Testis (tissue), 3 donors: Measurements from ENCODE around the gene ZNF524. TPM values are rescaled to one million over a fixed set of nuclear protein-coding genes. Genes with fewer than 3 reads are reported as not detected.

Experiments used
- DNase-seq: peaks from one replicate; pipeline ENCODE4 v3.0.0-alpha.2; 2019
- H3K27ac ChIP-seq, 2 donors: fragments of 200-600 bp; sonication (generic); one replicate each; pipeline ENCODE4 v1.5.1; 2019
- H3K27me3 ChIP-seq: fragments of 200-600 bp; sonication (generic); one replicate; pipeline ENCODE4 v1.5.1; 2019
- H3K36me3 ChIP-seq: fragments of 200-600 bp; sonication (generic); one replicate; pipeline ENCODE4 v1.5.1; 2017; ENCODE audit warnings: low read depth; ENCODE audit errors: missing control alignments
- H3K4me1 ChIP-seq: fragments of 200-600 bp; sonication (generic); one replicate; pipeline ENCODE4 v1.5.1; 2019
- H3K4me3 ChIP-seq, 2 donors: fragments of 200-600 bp; sonication (generic); one replicate each; pipeline ENCODE4 v1.5.1; 2017 to 2019
- H3K9me3 ChIP-seq: fragments of 200-600 bp; sonication (generic); one replicate; pipeline ENCODE4 v1.5.1; 2017
- POLR2A ChIP-seq: fragments of 450-650 bp; IDR thresholded peaks from one replicate; pipeline ENCODE4 v1.6.1; 2017; ENCODE audit warnings: antibody characterized with exemption, mild to moderate bottlenecking, moderate library complexity
- WGBS, 2 donors: methylation state at CpG; one replicate each; pipeline ENCODE4 v1.1.5; 2018; 5-methylcytosine and 5-hydroxymethylcytosine counted together
- intact Hi-C: fragments of 100-400 bp; cut with DNase I; formaldehyde crosslinking; loops from one replicate; pipeline ENCODE4 v1.15.1; 2023; ENCODE audit warnings: low total_unique reads
- polyA plus RNA-seq: library from polyadenylated mRNA; stranded (reverse); fragments of 350-450 nt; fragmentation: Illumina TruSeq; extraction: RNeasy Lipid Tissue Mini Kit (QIAGEN cat#74804); gene quantifications from one replicate; pipeline ENCODE4 v1.2.3, GENCODE V29; 2014; ENCODE audit warnings: low read depth, low replicate concordance; ENCODE audit not compliant: insufficient read depth
- total RNA-seq, 2 donors: library from RNA; depleted of rRNA; stranded (reverse); fragments of >200 nt; gene quantifications; one replicate each; pipeline ENCODE4 v1.2.3, GENCODE V29; 2016
- TF ChIP-seq, protein P1 (sequence below), 3 experiments: fragments of 450-650 bp in 2 of 3; fragments of 200-600 bp in 1 of 3; sonication (generic) in 1 of 3; IDR thresholded peaks; one replicate each; pipeline ENCODE4 v1.5.1; 2016 to 2019; ENCODE audit warnings: antibody characterized with exemption in 3 of 3, mild to moderate bottlenecking in 2 of 3, moderate library complexity in 1 of 3

Gene ZNF524
- total and polyA plus RNA-seq, 3 donors from 2014 or later: 8.5 to 29.4 (median 25.0) TPM

DNA sequence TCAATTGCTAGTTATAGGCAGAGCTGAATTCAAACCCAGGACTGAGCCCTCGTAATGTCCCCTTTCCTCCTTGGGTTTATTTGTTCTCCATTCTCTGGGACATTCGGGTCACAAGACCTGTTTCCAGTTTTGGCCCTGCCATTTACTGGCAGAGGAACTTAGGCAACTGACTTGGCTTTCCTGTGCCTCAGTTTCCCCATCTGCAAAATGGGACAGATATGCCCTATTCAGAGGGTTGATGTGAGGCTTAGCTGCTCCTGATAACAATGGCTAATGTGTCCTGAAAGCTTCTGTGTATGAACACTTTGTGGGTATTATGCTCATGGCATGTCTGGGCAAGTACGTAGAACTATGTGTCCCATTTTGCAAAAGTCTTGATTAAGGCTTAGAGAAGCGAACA is 996 bp downstream of the ZNF524 start:
- no peak for DNase-seq
- Histone ChIP-seq H3K4me3 (peak overlapping the region in 1 of 2 donors; percentile 88), H3K9me3 (no peaks in the 10 kb centered on the region), H3K27me3 (no peaks in the 10 kb centered on the region), H3K4me1 (peaks cover 7% of the 10 kb centered on the region), H3K27ac (peak overlapping the region; percentile 95 to 99), H3K36me3 (no peaks in the 10 kb centered on the region)
- intact Hi-C loops: loop anchor here (10.0 kb wide), 1 partner anchor 86 kb away; no protein-coding TSS in a partner anchor
- no peak for TF ChIP-seq POLR2A
- TF ChIP-seq, protein P1, sequence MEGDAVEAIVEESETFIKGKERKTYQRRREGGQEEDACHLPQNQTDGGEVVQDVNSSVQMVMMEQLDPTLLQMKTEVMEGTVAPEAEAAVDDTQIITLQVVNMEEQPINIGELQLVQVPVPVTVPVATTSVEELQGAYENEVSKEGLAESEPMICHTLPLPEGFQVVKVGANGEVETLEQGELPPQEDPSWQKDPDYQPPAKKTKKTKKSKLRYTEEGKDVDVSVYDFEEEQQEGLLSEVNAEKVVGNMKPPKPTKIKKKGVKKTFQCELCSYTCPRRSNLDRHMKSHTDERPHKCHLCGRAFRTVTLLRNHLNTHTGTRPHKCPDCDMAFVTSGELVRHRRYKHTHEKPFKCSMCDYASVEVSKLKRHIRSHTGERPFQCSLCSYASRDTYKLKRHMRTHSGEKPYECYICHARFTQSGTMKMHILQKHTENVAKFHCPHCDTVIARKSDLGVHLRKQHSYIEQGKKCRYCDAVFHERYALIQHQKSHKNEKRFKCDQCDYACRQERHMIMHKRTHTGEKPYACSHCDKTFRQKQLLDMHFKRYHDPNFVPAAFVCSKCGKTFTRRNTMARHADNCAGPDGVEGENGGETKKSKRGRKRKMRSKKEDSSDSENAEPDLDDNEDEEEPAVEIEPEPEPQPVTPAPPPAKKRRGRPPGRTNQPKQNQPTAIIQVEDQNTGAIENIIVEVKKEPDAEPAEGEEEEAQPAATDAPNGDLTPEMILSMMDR (IDR thresholded peaks at IDR 0.05): no peak
- 44 to 49% methylated on average over 4 of the region's 4 CpGs for WGBS, 2 donors

DNA sequence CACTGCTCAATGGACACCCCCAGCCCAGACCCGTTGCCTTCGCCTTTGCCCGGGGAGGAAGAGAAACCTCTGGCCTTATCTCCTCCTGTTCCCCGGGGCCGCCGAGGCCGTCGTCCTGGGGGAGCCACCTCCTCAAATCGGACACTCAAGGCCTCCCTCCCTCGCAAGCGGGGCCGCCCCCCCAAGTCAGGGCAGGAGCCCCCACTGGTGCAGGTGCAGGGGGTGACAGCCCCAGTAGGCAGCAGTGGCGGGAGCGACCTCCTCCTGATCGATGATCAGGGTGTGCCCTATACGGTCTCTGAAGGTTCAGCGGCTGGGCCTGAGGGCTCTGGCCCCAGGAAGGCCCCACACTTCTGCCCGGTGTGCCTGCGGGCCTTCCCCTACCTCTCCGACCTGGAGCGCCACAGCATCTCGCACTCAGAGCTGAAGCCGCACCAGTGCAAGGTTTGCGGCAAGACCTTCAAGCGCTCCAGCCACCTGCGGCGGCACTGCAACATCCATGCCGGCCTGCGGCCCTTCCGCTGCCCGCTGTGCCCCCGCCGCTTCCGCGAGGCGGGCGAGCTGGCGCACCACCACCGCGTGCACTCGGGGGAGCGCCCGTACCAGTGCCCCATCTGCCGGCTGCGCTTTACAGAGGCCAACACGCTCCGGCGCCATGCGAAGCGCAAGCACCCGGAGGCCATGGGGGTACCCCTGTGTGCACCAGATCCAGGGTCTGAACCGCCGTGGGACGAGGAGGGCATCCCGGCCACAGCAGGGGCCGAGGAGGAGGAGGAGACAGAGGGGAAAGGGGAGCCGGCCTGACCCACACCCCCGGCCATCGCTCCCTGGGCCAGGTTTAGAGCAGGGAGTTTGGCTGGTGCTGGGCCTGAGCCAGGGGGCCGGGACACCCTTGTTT is 2.3 kb downstream of the ZNF524 start:
- H3K4me3 ChIP-seq: no peak overlapping the region
- intact Hi-C loops: loop anchor here (10.0 kb wide), 1 partner anchor 88 kb away; no protein-coding TSS in a partner anchor
- no peaks in the 10 kb centered on the region for H3K9me3 ChIP-seq
- TF ChIP-seq POLR2A: no peak
- TF ChIP-seq, protein P1 (IDR thresholded peaks at IDR 0.05): no peak
- H3K27ac ChIP-seq: no peak overlapping the region
- H3K4me1 ChIP-seq: peaks cover 16% of the 10 kb centered on the region
- H3K27me3 ChIP-seq: no peaks in the 10 kb centered on the region
- no peak for DNase-seq
- H3K36me3 ChIP-seq: no peaks in the 10 kb centered on the region
- 72 to 100% methylated on average over 1 to 60 of the region's 60 CpGs for WGBS, 2 donors

DNA sequence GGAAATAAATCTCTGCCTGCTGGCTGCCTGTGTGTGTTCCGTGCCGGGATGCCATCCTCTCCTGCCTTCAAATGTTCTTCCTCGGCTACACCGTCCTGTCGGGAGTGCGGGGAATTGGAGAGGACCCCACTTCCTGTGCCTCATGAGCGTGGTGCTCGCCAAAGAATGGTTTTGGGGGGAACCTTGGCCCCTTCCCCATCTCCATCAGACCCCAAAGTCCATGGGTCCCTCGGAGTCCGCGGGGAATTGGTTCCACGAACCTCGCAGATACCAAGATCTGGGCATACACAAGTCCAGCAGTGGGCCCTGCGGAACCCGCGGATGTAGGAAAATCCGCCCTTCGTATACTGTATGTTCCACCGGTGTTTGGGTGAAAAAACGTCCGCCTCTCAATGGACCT is 3.0 kb downstream of the ZNF524 start:
- no peak overlapping the region for H3K4me3 ChIP-seq
- no peak for TF ChIP-seq POLR2A
- TF ChIP-seq, protein P1 (IDR thresholded peaks at IDR 0.05): no peak
- H3K27ac ChIP-seq: no peak overlapping the region
- H3K4me1 ChIP-seq: peaks cover 16% of the 10 kb centered on the region
- H3K27me3 ChIP-seq: no peaks in the 10 kb centered on the region
- intact Hi-C loops: loop anchor here (10.0 kb wide), 1 partner anchor 88 kb away; no protein-coding TSS in a partner anchor
- no peaks in the 10 kb centered on the region for H3K9me3 ChIP-seq
- DNase-seq: no peak
- 44 to 73% methylated on average over 13 to 21 of the region's 21 CpGs for WGBS, 2 donors
- H3K36me3 ChIP-seq: no peaks in the 10 kb centered on the region

DNA sequence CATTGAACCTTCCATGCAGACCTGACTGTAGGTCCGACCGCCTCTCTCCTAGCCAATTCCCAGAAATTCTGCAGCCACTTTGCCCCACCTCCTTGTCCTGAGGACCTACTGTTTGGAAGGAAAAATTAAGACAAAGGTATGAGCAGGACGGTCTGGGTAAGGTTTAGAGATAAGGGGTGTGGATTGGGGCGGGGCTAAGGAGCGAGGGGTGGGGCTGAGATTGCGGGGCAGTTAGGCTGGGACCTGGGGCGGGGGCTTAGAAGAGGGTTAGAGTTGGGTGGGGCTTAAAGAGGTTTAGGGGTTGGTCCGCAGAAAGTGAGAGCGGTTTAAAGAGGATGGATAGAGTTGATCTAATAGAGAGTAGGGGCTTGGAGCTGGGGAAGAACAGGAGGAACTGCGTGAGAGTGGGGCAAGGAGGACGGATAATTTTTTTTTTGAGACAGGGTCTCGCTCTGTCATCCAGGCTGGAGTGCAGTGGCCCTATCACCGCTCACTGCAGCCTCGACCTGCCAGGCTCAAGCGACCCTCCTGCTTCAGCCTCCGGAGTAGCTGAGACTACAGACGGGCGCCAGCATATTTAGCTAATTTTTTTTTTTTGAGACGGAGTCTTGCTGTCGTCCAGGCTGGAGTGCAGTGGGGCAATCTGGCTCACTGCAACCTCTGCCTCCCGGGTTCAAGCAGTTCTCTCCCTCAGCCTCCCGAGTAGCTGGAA is 3.6 kb downstream of the ZNF524 start:
- DNase-seq: no peak
- TF ChIP-seq, protein P1 (IDR thresholded peaks at IDR 0.05): no peak
- no peak for TF ChIP-seq POLR2A
- peak overlapping the region in 1 of 2 donors; percentile 94 for H3K27ac ChIP-seq
- H3K4me3 ChIP-seq: peak overlapping the region in 1 of 2 donors; percentile 91
- peaks cover 16% of the 10 kb centered on the region for H3K4me1 ChIP-seq
- no peaks in the 10 kb centered on the region for H3K36me3 ChIP-seq
- H3K27me3 ChIP-seq: no peaks in the 10 kb centered on the region
- intact Hi-C loops: loop anchor here (10.0 kb wide), 1 partner anchor 89 kb away; no protein-coding TSS in a partner anchor
- H3K9me3 ChIP-seq: no peaks in the 10 kb centered on the region
- WGBS, 2 donors: 55 to 58% methylated on average over 22 of the region's 22 CpGs
